Coronary artery (tissue), 2 donors: Measurements from ENCODE around the gene RGS5.
A peak's percentile ranks its signal among the peaks of the same experiment; 100 is the strongest.

Source experiments
- DNase-seq: peaks from one replicate; pipeline ENCODE4 v3.0.0-alpha.2; 2017; ENCODE audit warnings: low spot score
- H3K27ac ChIP-seq, 2 donors: fragments of 200-600 bp; sonication (generic); one replicate each; pipeline ENCODE4 v1.5.1; 2016 to 2019
- H3K4me3 ChIP-seq: fragments of 200-600 bp; sonication (generic); 2 replicates; pipeline ENCODE4 v1.5.1; 2016; ENCODE audit warnings: mild to moderate bottlenecking, moderate library complexity
- CTCF ChIP-seq: fragments of 200-600 bp; sonication (generic); IDR thresholded peaks from one replicate; pipeline ENCODE4 v1.5.1; 2019; ENCODE audit warnings: antibody characterized with exemption

The RGS5 gene

GRCh38 chr1:163197022-163197421 is 5.7 kb downstream of the RGS5 start:
- H3K4me3 ChIP-seq, result peak overlapping the region; percentile 27
- no peak for TF ChIP-seq CTCF
- H3K27ac ChIP-seq, result peak overlapping the region; percentile 1 to 78
- DNase-seq, result no peak

GRCh38 chr1:163196449-163196787 is 6.3 kb downstream of the RGS5 start:
- Histone ChIP-seq H3K27ac (peak overlapping the region; percentile 1 to 78), H3K4me3 (peak overlapping the region; percentile 27)
- no peak for DNase-seq
- no peak for TF ChIP-seq CTCF

GRCh38 chr1:163195728-163196448 is 6.8 kb downstream of the RGS5 start:
- Histone ChIP-seq H3K4me3 (peak overlapping the region; percentile 27), H3K27ac (peak overlapping the region; percentile 23 to 78)
- TF ChIP-seq CTCF, result no peak
- no peak for DNase-seq

- TF ChIP-seq CTCF, result no peak
- Histone ChIP-seq H3K4me3 (no peak overlapping the region), H3K27ac (no peak overlapping the region)
- no peak for DNase-seq
Measured at GRCh38 chr1:163191301-163191700, 11.4 kb downstream of the RGS5 start.

GRCh38 chr1:163188947-163189346 is 13.8 kb downstream of the RGS5 start:
- Histone ChIP-seq H3K4me3 (no peak overlapping the region), H3K27ac (no peak overlapping the region)
- no peak for DNase-seq
- TF ChIP-seq CTCF, result no peak

GRCh38 chr1:163187849-163188248 is 14.9 kb downstream of the RGS5 start:
- H3K27ac ChIP-seq, result peak overlapping the region; percentile 2 to 67
- peak overlapping the region; percentile 37 for H3K4me3 ChIP-seq
- no peak for DNase-seq
- TF ChIP-seq CTCF, result no peak

- TF ChIP-seq CTCF, result no peak
- Histone ChIP-seq H3K4me3 (no peak overlapping the region), H3K27ac (peak overlapping the region in 1 of 2 donors; percentile 46)
- DNase-seq, result no peak
Measured at GRCh38 chr1:163186862-163187261, 15.9 kb downstream of the RGS5 start.
